ENCODE data around the gene ITIH1.
"Not testable (repeated sequence)": the region's sequence is repeated elsewhere in the genome, so short reads cannot be mapped to it uniquely, and the experiment has no call there.

ITIH1 gene

DNA sequence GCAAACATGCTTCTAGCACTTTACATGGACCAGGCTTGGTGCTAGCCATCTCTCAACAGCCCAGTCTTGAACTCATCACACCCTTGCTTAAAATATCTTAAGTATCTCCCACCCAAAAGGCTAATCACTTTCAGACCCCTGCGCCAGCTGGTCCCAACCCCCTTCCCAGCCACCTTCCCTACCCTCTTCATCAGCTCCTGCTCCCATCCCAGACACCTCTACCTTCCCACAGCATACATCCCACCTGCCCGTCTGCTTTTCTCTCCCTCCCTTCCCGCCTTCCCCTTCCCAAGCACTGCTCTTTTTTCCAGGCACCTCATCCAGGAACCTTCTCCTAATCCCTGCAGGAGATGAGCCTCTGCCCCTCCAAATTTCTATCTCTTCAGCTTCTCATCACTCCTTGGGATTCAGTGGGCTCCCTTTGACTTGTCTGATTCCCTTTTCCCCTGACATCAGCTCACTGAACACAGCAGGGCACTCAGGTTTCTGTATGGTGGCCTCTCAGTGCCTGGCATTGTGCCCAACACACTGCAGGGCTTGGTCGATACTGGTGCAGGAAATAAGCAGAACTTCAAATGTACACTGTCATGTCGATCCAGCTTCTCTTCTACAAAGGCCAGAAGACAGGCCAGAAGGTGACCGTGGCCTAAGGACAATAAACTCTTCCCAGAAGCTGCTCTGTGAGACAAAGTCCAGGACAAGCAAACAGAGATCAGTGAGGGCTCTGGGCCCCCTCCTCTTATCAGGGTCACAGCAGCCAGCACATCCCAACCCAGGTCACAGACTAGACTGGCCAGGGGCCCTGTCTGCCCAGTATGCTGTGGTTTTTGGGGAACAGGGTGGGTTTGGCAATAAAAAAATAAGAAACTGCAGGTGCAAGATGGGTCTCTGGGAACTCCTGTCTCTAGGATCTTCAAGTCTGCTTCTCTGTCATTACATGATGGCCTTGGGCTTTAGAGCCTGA, 2.2 kb upstream of the ITIH1 start:
- no peak for DNase-seq

DNA sequence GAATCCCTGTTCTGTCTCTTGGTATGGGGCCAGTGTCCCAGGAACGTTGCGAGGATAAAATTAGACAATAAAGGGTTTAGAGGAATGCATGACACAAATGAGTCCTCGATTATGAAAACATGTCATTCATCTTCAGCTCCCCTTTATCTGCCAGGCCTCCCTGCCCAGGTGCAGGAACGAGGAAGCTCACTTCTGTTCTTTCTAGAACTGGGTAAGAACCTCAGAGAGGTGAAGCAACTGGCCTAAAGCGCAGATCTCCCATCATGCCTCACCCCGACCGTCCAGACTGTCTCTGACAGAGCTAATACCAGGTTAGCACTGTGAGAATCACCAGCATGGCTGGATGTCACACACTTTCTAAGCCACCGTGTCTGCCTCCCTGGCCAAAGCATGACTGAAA, 1.5 kb upstream of the ITIH1 start:
- no peak for DNase-seq

GRCh38 chr3:52776486-52776885, 913 bp upstream of the ITIH1 start:
- not testable (repeated sequence) for DNase-seq

DNA sequence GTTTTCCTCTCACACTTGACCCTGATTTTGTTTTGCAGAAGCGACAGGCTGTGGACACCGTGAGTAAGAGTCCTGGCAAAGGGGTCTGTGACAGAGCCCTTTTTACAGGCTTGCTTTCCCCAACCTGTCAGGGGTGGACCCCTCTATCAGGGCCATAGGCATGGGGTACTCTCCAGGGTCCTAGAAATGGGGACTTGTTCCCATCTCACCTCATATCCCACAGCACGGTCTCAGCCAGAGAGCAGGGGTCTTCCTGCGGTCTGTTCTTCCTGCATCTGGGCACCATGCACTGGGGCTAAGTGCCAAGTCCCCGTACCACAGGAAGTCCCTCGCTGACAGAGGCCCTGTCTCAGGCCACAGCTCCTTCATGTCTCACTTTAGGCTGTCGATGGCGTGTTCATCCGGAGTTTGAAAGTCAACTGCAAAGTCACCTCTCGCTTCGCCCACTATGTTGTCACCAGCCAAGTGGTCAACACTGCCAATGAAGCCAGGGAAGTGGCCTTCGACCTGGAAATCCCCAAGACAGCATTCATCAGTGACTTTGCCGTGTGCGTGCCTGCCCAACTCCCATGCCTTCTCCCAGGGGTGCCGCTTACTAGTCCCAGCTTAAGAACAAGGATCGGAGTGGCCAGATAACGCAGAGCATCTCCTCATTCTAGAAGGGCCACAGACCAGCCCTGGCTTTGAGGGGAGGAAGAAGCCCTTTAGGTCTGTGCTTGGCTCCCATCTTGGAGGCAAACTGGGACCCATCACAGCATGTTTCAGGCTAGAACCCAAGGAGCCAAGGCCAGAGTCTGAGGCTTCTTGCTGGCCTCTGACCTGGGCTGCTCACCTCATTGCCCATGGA, 783 bp downstream of the ITIH1 start:
- no peak for DNase-seq

DNA sequence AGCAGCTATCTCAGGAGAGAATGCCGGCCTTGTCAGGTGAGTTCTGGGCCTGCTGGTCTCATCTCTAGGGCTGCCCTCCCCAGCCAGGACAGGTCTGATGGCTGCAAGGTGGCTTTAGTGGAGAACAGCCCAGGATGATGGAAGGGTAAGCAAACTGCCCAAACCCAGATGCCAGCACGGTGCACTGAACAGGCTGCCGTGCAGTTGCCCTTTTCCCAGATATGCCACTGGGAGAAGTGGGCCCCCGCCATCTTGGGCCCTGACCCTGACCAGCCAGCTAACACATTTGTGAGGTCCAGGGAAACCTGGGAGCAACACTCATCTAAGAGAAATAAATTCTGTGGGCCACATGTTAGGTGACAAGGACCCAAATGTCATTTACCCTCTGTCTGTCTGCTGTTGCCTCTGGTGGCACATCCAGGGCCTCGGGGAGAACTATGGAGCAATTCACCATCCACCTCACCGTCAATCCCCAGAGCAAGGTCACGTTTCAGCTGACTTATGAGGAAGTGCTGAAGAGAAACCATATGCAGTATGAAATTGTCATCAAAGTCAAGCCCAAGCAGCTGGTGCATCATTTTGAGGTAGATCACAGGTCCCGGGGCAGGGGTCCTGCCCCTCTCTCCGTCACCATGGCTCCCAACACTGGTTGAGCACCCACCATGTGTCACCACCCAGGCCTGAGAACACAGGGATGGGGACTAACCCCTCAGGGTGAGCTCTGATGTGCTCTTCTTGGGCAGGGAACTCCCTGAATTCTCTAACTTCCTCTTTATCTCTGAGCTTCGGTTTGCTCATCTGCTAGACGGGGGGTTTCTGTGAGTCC, 1.8 kb downstream of the ITIH1 start:
- no peak for DNase-seq

GRCh38 chr3:52779837-52780585, 2.6 kb downstream of the ITIH1 start:
- DNase-seq = no peak

DNA sequence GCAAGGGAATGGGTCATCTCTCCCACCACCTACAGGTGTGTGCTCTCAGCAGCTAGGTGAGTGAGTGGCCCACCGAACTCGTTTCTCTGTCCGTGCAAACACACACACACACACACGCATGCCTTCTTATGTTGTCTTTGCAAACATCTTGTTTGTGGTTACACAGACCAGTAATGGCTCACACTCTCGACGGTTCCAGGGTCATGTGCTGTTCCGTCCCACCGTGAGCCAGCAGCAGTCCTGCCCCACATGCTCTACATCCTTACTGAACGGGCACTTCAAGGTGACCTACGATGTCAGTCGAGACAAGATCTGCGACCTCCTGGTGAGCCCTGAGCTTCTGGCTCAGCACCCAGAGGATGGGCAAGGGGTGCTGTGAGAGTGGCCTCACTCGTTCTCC, 4.3 kb downstream of the ITIH1 start:
- no peak for DNase-seq

- no peak for DNase-seq
Measured at GRCh38 chr3:52782412-52783210, 5.2 kb downstream of the ITIH1 start.

- no peak for DNase-seq
Measured at GRCh38 chr3:52783211-52783555, 5.8 kb downstream of the ITIH1 start.

- DNase-seq = no peak
Measured at GRCh38 chr3:52784021-52784621, 6.7 kb downstream of the ITIH1 start.

- no peak for DNase-seq
Measured at GRCh38 chr3:52784931-52785590, 7.7 kb downstream of the ITIH1 start.

DNA sequence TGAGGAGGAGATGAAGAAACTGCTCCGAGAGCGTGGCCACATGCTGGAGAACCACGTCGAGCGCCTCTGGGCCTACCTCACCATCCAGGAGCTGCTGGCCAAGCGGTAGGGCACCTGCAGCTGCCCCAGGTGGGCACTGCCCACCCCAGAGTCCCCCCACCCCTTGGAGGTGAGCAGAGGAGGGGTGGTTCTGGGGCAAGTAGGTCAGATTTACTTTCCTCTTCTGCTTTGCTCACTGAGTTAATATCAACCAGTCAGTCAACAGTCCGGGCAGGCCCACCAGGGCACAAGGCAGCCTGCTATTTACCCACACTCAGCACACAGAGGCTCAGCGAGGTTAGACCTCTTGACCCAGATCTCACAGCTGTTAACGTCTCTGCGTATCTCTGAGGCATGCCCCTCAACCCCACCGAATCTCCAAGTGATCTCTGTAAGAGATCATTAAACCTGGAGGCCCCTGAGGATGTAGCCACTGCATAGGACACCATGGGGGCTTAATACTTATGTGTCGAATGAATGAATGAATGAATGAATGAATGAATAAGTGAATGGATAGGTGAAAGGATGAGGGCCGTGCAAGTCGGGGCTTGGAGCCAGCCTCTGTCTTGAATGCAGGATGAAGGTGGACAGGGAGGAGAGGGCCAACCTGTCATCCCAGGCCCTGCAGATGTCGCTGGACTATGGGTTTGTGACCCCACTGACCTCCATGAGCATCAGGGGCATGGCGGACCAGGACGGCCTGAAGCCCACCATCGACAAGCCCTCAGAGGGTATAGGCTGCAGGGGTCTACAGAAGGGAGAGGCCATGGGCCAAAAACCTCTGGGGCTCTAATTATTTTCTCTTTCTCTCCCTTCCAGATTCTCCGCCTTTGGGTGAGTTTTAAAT, 9.2 kb downstream of the ITIH1 start:
- DNase-seq = no peak

GRCh38 chr3:52787246-52787645, 9.8 kb downstream of the ITIH1 start:
- no peak for DNase-seq

- no peak for DNase-seq
Measured at GRCh38 chr3:52787672-52788625, 10.6 kb downstream of the ITIH1 start.

DNA sequence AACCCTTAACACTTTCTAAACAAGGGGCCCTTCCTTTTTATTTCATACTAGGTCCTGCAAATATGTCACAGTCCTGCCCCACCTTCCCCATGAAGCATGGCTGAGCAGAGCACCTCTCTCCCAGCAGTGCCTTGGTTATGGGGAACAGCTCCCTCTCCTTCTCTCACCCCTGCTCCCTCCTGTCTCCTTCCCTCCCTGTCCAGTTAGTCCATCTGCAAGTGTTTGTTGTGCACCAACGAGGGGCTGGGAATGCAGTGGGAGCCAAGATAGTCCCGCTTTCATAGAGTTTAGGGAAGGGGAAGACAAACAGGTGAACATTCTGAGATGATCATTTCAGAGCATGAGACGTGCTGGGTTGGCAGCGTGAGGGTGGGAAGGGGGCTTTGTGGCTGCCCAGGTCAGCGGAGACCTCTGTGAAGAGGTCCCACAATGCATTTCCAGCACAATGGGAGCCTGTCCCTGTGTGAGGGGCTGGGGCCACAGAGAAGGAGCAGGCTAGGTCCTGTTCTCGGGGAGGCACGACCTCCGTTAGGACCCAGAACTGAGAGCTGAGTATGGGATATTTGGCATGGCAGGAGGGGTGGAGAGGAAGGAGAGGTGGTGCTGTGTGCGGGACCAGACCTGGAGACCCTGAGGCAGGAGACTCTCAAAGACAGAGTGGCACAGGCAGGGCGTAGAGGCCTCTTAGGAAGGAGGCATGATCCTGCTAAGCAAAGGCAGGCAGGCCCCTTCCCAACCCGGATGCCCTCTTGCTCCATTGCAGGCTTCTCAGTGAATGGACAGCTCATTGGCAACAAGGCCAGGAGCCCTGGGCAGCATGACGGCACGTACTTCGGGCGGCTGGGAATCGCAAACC, 11.7 kb downstream of the ITIH1 start:
- no peak for DNase-seq

GRCh38 chr3:52789746-52790040, 12.3 kb downstream of the ITIH1 start:
- no peak for DNase-seq

DNA sequence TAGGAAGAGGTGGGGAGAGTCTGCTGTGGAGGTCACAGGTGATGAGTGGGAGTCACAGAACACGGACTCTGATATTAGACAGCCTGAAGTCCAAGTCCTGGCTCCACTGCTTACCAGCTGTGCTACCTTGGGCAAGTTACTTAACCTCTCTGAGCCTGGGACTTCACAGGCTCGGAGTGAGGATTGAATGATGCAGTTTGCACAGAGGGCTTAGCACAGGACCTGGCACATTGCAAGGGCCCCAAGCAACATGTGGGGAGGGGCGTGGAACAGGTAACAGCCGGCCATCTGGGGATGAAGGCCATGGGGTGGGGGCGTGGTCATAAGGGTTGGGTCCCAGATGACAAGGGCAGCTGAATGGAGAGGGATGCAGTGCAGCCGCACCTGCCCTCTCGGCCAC, 12.9 kb downstream of the ITIH1 start:
- no peak for DNase-seq

Measured in NCI-H226 (cell line).